HL-60 (cell line): ENCODE data around the gene CCDC93.

Source experiments
- DNase-seq, 2 experiments: peaks; one replicate each; pipeline ENCODE4 v3.0.0-alpha.2; 2010 to 2020; ENCODE audit warnings: low read depth in 1 of 2, low spot score in 1 of 2
- H3K27ac ChIP-seq: fragments of 250-450 bp; sonication (Bioruptor Pico); replicated peaks from 2 replicates; pipeline ENCODE4 v1.5.1; 2020; ENCODE audit warnings: mild to moderate bottlenecking, moderate library complexity
- H3K27me3 ChIP-seq: fragments of 250-450 bp; sonication (Bioruptor Pico); 2 replicates; pipeline ENCODE4 v1.5.1; 2021; ENCODE audit warnings: mild to moderate bottlenecking, moderate library complexity; ENCODE audit not compliant: insufficient read depth, poor library complexity, severe bottlenecking
- H3K4me3 ChIP-seq: replicated peaks from 2 replicates; pipeline ENCODE4 v1.5.1; 2011; ENCODE audit warnings: mild to moderate bottlenecking, control low read depth, low read length; ENCODE audit not compliant: insufficient read depth
- GABPA ChIP-seq: IDR thresholded peaks from 2 replicates; pipeline ENCODE4 v1.6.1; 2012; ENCODE audit warnings: low read depth
- POLR2AphosphoS5 ChIP-seq: IDR thresholded peaks from 2 replicates; pipeline ENCODE4 v1.6.1; 2012; ENCODE audit warnings: low read depth
- SPI1 ChIP-seq: IDR thresholded peaks from 2 replicates; pipeline ENCODE4 v1.6.1; 2012; ENCODE audit warnings: low read depth, mild to moderate bottlenecking, borderline replicate concordance
- TF ChIP-seq, protein P1 (sequence below): IDR thresholded peaks from 2 replicates; pipeline ENCODE4 v1.6.1; 2012; ENCODE audit warnings: low read depth; ENCODE audit not compliant: insufficient replicate concordance
- TF ChIP-seq, protein P2 (sequence below): IDR thresholded peaks from one replicate; pipeline ENCODE4 v1.5.1; 2011; ENCODE audit warnings: low read length, control low read depth, inconsistent platforms; ENCODE audit not compliant: insufficient read depth

The CCDC93 gene

DNA sequence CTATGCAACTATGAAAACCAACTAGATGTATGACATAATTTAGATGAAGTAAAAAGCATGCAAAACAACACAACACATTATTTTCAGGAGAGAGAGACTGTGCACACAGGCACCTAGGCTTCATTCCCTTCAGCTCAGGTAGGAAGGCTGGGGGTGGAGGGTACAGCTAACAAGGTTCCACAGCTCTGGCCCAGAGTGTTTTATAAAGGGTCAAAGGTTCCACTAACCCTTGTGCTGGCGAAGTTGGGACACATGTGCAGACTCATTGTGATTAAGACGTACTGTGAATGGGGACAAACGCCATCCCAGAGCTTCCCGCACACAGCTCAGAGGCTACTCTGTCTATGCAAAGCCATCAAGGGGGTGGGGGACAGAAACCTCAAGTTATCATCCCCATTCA, 19.1 kb downstream of the CCDC93 start:
- Histone ChIP-seq H3K27me3 (no peaks in the 10 kb centered on the region), H3K27ac (no peak overlapping the region), H3K4me3 (no peak overlapping the region)
- TF ChIP-seq GABPA = no peak
- no peak for TF ChIP-seq POLR2AphosphoS5
- TF ChIP-seq, protein P1, sequence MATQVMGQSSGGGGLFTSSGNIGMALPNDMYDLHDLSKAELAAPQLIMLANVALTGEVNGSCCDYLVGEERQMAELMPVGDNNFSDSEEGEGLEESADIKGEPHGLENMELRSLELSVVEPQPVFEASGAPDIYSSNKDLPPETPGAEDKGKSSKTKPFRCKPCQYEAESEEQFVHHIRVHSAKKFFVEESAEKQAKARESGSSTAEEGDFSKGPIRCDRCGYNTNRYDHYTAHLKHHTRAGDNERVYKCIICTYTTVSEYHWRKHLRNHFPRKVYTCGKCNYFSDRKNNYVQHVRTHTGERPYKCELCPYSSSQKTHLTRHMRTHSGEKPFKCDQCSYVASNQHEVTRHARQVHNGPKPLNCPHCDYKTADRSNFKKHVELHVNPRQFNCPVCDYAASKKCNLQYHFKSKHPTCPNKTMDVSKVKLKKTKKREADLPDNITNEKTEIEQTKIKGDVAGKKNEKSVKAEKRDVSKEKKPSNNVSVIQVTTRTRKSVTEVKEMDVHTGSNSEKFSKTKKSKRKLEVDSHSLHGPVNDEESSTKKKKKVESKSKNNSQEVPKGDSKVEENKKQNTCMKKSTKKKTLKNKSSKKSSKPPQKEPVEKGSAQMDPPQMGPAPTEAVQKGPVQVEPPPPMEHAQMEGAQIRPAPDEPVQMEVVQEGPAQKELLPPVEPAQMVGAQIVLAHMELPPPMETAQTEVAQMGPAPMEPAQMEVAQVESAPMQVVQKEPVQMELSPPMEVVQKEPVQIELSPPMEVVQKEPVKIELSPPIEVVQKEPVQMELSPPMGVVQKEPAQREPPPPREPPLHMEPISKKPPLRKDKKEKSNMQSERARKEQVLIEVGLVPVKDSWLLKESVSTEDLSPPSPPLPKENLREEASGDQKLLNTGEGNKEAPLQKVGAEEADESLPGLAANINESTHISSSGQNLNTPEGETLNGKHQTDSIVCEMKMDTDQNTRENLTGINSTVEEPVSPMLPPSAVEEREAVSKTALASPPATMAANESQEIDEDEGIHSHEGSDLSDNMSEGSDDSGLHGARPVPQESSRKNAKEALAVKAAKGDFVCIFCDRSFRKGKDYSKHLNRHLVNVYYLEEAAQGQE = no peak
- no peak for TF ChIP-seq SPI1
- TF ChIP-seq, protein P2, sequence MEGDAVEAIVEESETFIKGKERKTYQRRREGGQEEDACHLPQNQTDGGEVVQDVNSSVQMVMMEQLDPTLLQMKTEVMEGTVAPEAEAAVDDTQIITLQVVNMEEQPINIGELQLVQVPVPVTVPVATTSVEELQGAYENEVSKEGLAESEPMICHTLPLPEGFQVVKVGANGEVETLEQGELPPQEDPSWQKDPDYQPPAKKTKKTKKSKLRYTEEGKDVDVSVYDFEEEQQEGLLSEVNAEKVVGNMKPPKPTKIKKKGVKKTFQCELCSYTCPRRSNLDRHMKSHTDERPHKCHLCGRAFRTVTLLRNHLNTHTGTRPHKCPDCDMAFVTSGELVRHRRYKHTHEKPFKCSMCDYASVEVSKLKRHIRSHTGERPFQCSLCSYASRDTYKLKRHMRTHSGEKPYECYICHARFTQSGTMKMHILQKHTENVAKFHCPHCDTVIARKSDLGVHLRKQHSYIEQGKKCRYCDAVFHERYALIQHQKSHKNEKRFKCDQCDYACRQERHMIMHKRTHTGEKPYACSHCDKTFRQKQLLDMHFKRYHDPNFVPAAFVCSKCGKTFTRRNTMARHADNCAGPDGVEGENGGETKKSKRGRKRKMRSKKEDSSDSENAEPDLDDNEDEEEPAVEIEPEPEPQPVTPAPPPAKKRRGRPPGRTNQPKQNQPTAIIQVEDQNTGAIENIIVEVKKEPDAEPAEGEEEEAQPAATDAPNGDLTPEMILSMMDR = no peak
- no peak for DNase-seq

DNA sequence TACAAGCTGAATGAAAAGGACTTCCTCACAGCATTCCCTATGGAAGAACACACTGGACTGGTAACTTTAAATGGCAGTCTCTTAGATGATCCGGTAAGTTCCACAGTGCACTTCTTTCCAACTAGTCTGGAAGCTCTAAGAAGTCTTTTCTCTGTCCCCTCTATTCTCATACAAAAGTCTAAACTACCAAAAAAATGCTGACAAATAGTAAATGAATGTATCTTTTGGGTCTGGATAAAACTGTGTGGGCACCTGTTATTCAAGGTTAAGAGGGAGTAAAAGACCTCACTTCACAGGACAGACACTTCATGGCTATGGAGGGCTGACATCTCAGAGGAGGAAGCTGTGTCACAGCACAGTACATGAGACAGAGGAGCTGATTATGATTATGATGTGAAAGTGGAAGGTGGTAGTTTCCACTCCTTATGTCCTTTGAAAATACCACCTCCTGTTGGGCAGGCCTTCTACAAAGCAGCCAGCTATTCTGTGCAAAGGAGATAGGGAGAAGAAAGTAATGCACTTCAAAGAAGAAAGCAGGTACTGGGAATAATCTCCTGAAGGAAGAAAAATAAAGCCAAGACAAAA, 23.9 kb downstream of the CCDC93 start:
- H3K4me3 ChIP-seq = no peak overlapping the region
- DNase-seq = no peak
- no peaks in the 10 kb centered on the region for H3K27me3 ChIP-seq
- TF ChIP-seq, protein P1 = no peak
- TF ChIP-seq, protein P2 = no peak
- no peak for TF ChIP-seq POLR2AphosphoS5
- TF ChIP-seq GABPA = no peak
- TF ChIP-seq SPI1 = no peak
- H3K27ac ChIP-seq = no peak overlapping the region

DNA sequence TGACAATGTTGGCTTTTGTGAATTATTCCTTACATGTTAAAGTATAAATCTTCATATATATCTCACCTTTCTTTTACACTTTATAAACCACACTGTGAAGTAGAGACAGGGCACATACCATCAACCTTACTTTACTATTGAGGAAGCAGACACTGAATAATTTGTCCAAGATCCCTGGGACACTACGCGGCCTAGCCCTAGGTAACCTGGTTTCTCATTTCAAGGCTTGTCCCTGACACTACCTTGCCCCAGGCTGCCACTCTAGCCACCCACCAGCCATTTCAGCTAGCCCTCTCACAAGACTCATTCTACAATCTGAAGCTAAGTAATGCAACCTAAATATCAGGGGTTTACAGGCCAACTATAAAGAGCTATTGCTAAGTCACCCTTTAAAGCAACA, 26.7 kb downstream of the CCDC93 start:
- no peaks in the 10 kb centered on the region for H3K27me3 ChIP-seq
- TF ChIP-seq POLR2AphosphoS5 (no peak), SPI1 (no peak), GABPA (no peak)
- TF ChIP-seq, protein P2 = no peak
- TF ChIP-seq, protein P1 = no peak
- H3K27ac ChIP-seq = no peak overlapping the region
- no peak overlapping the region for H3K4me3 ChIP-seq
- DNase-seq = no peak
